HL-60 (cell line): ENCODE data around the gene ADGRF5.

ENCODE experiments used
- CTCF ChIP-seq: IDR thresholded peaks from one replicate; pipeline ENCODE4 v1.5.1; 2011; ENCODE audit warnings: low read length, control low read depth, inconsistent platforms; ENCODE audit not compliant: insufficient read depth
- GABPA ChIP-seq: IDR thresholded peaks from 2 replicates; pipeline ENCODE4 v1.6.1; 2012; ENCODE audit warnings: low read depth
- POLR2AphosphoS5 ChIP-seq: IDR thresholded peaks from 2 replicates; pipeline ENCODE4 v1.6.1; 2012; ENCODE audit warnings: low read depth
- REST ChIP-seq: IDR thresholded peaks from 2 replicates; pipeline ENCODE4 v1.6.1; 2012; ENCODE audit warnings: low read depth; ENCODE audit not compliant: insufficient replicate concordance
- SPI1 ChIP-seq: IDR thresholded peaks from 2 replicates; pipeline ENCODE4 v1.6.1; 2012; ENCODE audit warnings: low read depth, mild to moderate bottlenecking, borderline replicate concordance

- no peak for TF ChIP-seq CTCF
- no peak for TF ChIP-seq POLR2AphosphoS5
- no peak for TF ChIP-seq GABPA
- no peak for TF ChIP-seq SPI1
- no peak for TF ChIP-seq REST
These were observed 40.0 kb upstream of the ADGRF5 start for GRCh38 chr6:46961711-46962110.
